ENCODE data around the gene DCUN1D2. TPM values are rescaled to one million over a fixed set of nuclear protein-coding genes. Genes with fewer than 3 reads are reported as not detected.

Gene DCUN1D2
- total and polyA plus RNA-seq, 2 donors from 2014 or later: 7.6 to 19.5 TPM

DNA sequence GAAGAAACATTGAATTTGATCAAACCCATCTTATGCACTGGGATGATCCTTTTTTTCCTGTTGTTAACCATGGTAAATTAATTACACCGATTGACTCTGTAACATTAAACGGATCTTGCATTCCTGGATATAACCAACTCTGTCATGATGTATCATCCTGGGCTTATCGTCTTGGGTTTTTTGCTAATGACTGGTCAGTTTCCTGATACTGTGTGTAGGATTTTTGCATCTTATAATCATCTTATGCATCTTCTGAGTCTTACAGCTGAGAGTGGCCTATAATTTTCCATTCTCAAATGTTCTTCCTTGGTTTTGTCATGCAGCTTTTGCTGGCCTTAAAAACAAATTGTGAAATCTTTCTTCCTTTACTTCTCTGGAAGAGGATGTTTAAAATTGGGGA lies 12.8 kb downstream of the DCUN1D2 start:
- TF ChIP-seq, protein P1, sequence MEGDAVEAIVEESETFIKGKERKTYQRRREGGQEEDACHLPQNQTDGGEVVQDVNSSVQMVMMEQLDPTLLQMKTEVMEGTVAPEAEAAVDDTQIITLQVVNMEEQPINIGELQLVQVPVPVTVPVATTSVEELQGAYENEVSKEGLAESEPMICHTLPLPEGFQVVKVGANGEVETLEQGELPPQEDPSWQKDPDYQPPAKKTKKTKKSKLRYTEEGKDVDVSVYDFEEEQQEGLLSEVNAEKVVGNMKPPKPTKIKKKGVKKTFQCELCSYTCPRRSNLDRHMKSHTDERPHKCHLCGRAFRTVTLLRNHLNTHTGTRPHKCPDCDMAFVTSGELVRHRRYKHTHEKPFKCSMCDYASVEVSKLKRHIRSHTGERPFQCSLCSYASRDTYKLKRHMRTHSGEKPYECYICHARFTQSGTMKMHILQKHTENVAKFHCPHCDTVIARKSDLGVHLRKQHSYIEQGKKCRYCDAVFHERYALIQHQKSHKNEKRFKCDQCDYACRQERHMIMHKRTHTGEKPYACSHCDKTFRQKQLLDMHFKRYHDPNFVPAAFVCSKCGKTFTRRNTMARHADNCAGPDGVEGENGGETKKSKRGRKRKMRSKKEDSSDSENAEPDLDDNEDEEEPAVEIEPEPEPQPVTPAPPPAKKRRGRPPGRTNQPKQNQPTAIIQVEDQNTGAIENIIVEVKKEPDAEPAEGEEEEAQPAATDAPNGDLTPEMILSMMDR (IDR thresholded peaks at IDR 0.05; ENCODE audit: borderline replicate concordance, extremely low read depth, insufficient read depth): no peak
- intact Hi-C loops (cut with DNase I): no loop called here
- FAIRE-seq (no peak), DNase-seq (no peak)
- no peaks in the 10 kb centered on the region for H3K27me3 ChIP-seq (ENCODE audit: control insufficient read depth, insufficient read depth, low read length)
- no peak overlapping the region for H3K4me3 ChIP-seq (ENCODE audit: low read length in 3 of 3)
- no peak overlapping the region for H3K27ac ChIP-seq (ENCODE audit: low read depth in 2 of 2, low read length in 2 of 2)
- H3K9ac ChIP-seq (ENCODE audit: low read length in 3 of 3): no peak overlapping the region
- peaks cover 5 to 14% (median 6%) of the 10 kb centered on the region in 3 donors for H3K36me3 ChIP-seq (ENCODE audit: control insufficient read depth in 2 of 3, insufficient read depth in 3 of 3, low read length in 3 of 3)
- no peaks in the 10 kb centered on the region for H3K9me3 ChIP-seq (ENCODE audit: control insufficient read depth in 2 of 3, insufficient read depth in 1 of 3, low read length in 3 of 3)
- no peaks in the 10 kb centered on the region for H3K4me1 ChIP-seq (ENCODE audit: control insufficient read depth in 2 of 3, insufficient read depth in 2 of 3, low read depth in 1 of 3, low read length in 3 of 3)

- Histone ChIP-seq H3K27me3 (ENCODE audit: control insufficient read depth, insufficient read depth, low read length) (no peaks in the 10 kb centered on the region), H3K36me3 (ENCODE audit: control insufficient read depth in 2 of 3, insufficient read depth in 3 of 3, low read length in 3 of 3) (peaks cover 5 to 14% (median 6%) of the 10 kb centered on the region in 3 donors), H3K4me1 (ENCODE audit: control insufficient read depth in 2 of 3, insufficient read depth in 2 of 3, low read depth in 1 of 3, low read length in 3 of 3) (no peaks in the 10 kb centered on the region), H3K9ac (ENCODE audit: low read length in 3 of 3) (no peak overlapping the region), H3K4me3 (ENCODE audit: low read length in 3 of 3) (no peak overlapping the region), H3K9me3 (ENCODE audit: control insufficient read depth in 2 of 3, insufficient read depth in 1 of 3, low read length in 3 of 3) (no peaks in the 10 kb centered on the region), H3K27ac (ENCODE audit: low read depth in 2 of 2, low read length in 2 of 2) (no peak overlapping the region)
- no peak for FAIRE-seq
- TF ChIP-seq, protein P1 (IDR thresholded peaks at IDR 0.05; ENCODE audit: borderline replicate concordance, extremely low read depth, insufficient read depth): no peak
- no peak for DNase-seq
- intact Hi-C loops (cut with DNase I): no loop called here
Observed at GRCh38 chr13:113476811-113477210, 13.7 kb downstream of the DCUN1D2 start.

DNA sequence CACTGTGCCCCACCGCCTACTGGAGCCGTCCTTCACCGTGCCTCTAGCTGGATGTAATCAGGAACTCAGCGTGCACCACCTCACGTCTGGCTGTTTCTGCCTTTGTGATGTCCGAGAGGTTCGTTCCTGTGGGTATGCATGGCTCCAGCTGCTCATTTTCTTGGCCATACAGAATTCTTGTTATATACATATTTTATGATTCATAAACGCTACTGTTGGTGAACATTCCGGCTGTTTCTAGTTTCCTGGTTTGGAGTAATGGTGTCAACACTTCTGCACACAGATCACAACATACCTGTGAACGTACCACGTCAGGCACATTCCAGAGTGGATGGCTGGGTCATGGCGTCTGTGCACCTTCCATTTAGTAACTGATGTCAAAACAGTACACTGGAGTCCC lies 14.6 kb downstream of the DCUN1D2 start:
- H3K27me3 ChIP-seq (ENCODE audit: control insufficient read depth, insufficient read depth, low read length): no peaks in the 10 kb centered on the region
- no peak overlapping the region for H3K9ac ChIP-seq (ENCODE audit: low read length in 3 of 3)
- peaks cover 5 to 14% (median 6%) of the 10 kb centered on the region in 3 donors for H3K36me3 ChIP-seq (ENCODE audit: control insufficient read depth in 2 of 3, insufficient read depth in 3 of 3, low read length in 3 of 3)
- no peaks in the 10 kb centered on the region for H3K9me3 ChIP-seq (ENCODE audit: control insufficient read depth in 2 of 3, insufficient read depth in 1 of 3, low read length in 3 of 3)
- DNase-seq (no peak), FAIRE-seq (no peak)
- H3K27ac ChIP-seq (ENCODE audit: low read depth in 2 of 2, low read length in 2 of 2): no peak overlapping the region
- no peaks in the 10 kb centered on the region for H3K4me1 ChIP-seq (ENCODE audit: control insufficient read depth in 2 of 3, insufficient read depth in 2 of 3, low read depth in 1 of 3, low read length in 3 of 3)
- intact Hi-C loops (cut with DNase I): no loop called here
- H3K4me3 ChIP-seq (ENCODE audit: low read length in 3 of 3): no peak overlapping the region
- TF ChIP-seq, protein P1 (IDR thresholded peaks at IDR 0.05; ENCODE audit: borderline replicate concordance, extremely low read depth, insufficient read depth): no peak

- DNase-seq (no peak), FAIRE-seq (no peak)
- no peak overlapping the region for H3K27ac ChIP-seq (ENCODE audit: low read depth in 2 of 2, low read length in 2 of 2)
- H3K9ac ChIP-seq (ENCODE audit: low read length in 3 of 3): no peak overlapping the region
- intact Hi-C loops (cut with DNase I): no loop called here
- H3K4me3 ChIP-seq (ENCODE audit: low read length in 3 of 3): no peak overlapping the region
- TF ChIP-seq, protein P1 (IDR thresholded peaks at IDR 0.05; ENCODE audit: borderline replicate concordance, extremely low read depth, insufficient read depth): no peak
- peaks cover 5 to 14% (median 6%) of the 10 kb centered on the region in 3 donors for H3K36me3 ChIP-seq (ENCODE audit: control insufficient read depth in 2 of 3, insufficient read depth in 3 of 3, low read length in 3 of 3)
- no peaks in the 10 kb centered on the region for H3K9me3 ChIP-seq (ENCODE audit: control insufficient read depth in 2 of 3, insufficient read depth in 1 of 3, low read length in 3 of 3)
- no peaks in the 10 kb centered on the region for H3K4me1 ChIP-seq (ENCODE audit: control insufficient read depth in 2 of 3, insufficient read depth in 2 of 3, low read depth in 1 of 3, low read length in 3 of 3)
- H3K27me3 ChIP-seq (ENCODE audit: control insufficient read depth, insufficient read depth, low read length): no peaks in the 10 kb centered on the region
Observed at GRCh38 chr13:113475280-113475679, 15.2 kb downstream of the DCUN1D2 start.
